HG02588 (cell line): ENCODE measurements around the gene SLC44A1.

Experiments used
- ATAC-seq: cut with Tn5 transposase; IDR thresholded peaks from one replicate; pipeline ENCODE4 v1.9.1; 2021; ENCODE audit warnings: mild to moderate bottlenecking, moderate library complexity; ENCODE audit not compliant: unreplicated experiment

Gene SLC44A1

DNA sequence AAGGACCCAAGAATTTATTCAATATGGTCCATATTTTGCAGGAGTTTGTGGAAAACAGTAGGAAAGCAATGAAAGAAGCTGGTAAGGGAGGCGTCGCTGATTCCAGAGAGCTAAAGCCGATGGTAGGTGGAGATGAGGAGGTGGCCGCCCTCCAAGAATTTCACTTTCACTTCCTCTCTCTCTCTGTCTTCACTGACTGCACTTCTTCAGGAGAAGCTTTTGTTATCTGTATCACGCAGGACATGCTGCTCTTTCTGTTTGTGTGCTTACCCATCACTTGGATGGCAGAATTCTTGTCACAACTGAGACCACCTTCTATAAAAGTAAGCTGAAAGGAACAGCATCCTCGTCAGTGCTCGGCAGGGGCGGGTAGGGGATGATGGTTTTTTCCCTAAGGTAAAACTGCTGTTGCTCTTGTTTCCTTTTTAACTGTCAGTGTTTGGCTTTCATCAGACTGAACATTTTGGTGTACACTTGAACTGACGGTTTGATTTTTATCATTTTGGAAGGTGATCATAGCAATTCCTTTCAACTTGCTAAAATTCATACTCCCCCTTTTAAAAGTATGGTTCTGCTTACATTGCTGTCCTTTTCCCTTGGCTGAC, 141.0 kb downstream of the SLC44A1 start:
- ATAC-seq = peak; percentile 95

DNA sequence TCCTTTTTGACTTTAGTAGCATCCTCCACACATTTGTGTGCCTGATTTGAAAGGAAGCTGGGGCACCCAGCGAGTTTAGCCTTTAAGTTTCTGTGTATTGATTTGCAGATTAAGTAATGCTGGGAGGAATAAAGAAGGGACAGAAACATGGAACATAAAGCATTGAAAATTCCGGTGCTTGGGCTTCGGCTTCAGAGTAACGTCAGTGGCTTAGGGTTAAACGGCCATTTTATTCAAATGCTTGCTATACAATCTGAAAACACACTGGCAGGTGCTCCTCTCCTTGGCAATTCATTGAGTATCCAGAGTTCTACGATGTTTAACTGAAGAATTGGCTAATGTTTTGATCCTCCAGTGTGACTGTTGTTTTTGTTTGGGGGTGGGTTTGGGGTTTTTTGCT, 145.3 kb downstream of the SLC44A1 start:
- ATAC-seq = no peak

DNA sequence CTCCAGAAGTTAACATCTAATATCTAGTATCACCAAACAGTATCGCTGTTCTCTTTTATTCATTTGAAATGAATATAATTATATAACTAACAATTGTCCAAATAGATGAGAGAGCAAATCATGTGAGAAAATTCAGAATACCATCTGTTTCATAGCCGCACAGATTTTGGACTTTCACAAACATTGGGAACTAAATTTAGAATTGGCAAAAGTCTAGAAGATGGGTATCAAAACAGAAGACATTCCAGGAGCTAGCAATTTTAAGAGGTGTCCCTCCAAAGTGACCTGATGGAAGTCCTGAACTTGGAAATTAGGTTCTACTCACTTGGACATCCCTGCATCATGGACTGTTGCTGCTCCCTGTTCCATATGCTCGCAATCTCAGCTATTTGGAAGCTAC, 146.4 kb downstream of the SLC44A1 start:
- no peak for ATAC-seq

DNA sequence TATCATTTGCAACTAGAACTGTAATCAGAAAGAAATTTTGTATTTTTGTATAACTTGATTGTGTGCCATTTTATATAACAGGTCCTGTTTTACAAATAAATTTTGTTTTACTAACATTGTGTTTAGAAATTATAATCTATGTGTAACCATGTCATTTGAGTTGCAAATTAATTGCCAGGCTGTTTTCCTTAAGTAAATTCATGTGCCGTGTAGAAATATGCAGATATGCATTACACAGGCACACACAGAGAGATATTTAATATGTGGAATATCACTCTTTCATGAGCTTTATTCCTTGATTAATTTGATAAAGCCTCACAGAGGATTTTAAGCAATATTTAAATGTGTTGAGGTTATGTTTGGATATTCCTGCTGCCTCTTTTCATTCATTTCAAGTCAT, 146.8 kb downstream of the SLC44A1 start:
- no peak for ATAC-seq

DNA sequence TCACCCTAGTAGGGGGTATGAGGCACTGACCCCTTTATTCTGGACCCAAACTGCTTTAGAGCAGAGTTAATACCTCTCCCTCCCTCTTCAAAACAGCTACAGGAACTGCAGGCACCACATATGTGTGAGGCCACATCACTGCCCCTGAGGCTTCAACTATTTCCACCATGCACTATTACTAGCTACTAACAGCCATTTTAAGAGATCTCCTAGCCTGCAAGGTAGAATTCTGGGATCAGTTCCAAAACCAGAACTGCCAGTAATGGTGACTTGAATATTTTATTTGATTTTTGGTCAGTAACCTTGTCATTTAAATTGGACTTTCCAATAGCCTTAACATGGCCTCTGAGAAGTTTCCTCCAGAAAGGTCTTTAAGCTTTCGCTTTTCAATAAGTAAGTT, 148.1 kb downstream of the SLC44A1 start:
- ATAC-seq = no peak

DNA sequence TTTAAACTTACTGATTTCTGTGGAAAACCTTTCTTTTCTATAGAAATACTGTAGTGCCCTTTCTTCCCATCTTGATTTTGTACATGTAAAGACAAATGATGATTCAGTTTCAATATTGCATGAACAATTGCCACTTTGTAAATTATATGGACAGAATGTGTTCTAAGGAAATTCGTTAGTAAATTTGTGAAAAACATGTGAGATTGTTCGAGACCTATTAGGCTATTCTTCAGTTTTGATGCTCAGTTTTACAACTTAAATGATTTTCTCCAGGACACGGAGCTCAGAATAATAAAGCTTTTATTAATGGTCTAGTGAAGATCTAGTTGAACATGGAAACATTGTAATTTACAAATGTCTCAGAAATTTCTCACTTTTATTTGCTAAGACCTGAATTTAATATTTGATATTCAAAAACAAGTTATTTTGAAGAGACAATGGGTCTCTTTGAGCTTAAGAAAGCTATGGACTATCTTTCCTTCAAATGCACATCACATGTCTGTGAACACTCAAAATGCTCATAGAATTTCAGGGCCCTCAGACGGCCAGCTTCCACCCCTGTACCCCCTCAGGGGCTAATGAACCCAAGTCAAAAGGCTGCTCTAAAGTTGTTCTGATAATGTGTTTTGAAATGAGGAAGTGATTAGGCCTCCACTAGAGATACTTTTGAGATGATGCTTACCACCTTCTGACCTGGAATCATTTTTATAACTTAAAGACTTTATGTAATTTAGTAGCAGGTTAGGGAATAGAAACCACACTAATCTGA, 149.3 kb downstream of the SLC44A1 start:
- no peak for ATAC-seq

DNA sequence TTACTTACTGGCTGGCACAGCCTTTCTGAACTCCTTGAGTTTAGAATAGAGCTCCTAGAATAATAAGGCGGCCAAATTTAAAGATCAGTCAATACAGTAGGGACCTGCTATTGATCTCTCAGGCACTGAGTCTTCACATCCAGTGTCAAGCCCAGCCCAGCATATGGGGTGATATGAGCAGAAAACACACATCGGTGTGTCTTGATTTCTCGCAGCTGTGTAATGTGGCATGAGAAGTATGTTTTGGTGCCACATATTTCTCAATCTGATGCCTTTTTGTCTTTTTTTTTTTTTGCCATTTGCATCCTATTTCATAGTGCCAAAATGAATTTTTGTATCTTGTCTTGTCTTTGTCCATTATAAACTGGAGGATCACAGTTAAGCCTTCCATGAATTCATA, 152.0 kb downstream of the SLC44A1 start:
- no peak for ATAC-seq

DNA sequence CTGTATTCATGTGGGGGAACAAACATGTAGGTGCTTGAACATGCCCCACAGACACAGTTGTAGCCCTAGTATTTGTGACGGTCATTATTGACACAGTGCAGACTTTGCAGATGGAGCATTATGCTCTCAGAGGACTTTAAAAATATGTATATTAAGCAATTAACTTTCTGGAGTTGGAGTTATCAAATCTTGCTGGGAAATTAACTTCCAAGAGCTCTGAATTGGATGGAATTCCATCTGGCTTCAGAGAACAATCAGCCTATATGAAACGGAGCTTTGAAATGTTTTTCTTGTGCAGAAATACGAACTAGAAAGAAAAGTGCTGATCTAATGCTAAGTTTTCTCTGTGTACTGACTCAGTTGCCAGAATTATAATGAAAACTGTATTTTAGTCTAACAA, 152.4 kb downstream of the SLC44A1 start:
- ATAC-seq = no peak

DNA sequence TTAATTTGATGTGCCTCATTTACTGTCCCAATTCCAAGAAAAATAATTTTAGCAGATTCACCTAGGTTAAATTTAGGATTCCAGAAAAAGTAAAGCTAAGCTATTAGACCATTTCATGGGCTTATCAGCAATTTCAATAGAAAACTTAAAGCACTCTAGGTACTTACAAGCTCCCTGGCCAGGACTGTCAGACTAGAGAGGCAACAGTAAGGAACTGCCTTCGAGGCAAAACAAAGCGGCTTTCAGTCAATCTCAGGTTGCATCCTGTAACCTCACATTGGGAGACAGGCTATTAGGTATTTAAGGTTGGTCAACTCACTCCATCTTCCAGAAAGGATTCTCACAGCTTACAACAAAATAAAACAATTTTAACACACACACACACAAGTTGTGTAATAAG, 154.7 kb downstream of the SLC44A1 start:
- no peak for ATAC-seq

DNA sequence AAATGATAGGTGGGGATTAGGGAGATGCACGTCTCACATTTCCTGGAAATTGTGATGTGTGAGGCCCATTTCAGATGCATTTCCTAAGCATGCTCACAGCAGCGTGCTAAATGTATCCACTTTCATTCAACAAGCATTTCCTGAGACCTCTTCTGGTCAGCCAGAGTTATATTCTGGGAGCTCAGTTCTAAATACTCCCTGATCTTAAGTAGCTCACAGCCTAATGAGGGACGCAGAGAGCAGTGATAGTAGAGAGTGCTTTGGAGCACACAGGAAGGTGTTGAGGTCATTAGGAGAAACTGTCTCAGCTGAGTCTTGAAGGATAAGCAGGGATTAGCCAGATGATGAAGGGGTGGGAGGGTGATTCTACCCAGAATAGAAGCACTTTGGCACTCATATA, 157.2 kb downstream of the SLC44A1 start:
- no peak for ATAC-seq

DNA sequence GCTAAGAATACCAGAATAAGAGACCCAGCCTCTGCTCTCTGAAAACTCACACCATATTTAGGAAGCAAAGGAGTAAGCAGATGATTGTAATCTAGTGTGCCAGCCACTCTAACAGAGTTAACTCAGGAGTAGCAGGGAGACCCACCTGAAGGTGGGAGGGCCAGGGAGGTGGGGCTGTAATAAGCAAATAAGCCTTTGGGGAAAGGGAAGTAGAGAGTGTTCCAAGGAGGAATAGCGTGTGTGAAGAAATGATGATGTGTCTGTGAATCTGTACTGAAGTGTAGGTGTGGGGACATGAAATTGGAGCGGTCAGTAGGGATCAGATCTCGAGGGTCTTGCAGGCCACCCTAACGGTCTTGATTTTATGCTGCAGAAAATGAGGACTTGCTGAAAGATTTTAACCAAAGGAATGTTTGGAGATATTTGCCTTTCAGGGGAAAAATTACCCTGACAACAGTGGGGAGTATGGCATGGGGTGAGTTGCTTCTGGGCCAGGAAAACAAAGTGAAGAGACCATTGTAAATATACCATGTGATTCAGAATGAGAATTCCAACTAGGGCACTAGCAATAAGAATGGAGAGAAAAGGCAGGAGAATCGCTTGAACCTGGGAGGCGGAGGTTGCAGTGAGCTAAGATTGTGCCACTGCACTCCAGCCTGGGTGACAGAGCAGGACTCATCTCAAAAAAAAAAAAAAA, 159.2 kb downstream of the SLC44A1 start:
- no peak for ATAC-seq

DNA sequence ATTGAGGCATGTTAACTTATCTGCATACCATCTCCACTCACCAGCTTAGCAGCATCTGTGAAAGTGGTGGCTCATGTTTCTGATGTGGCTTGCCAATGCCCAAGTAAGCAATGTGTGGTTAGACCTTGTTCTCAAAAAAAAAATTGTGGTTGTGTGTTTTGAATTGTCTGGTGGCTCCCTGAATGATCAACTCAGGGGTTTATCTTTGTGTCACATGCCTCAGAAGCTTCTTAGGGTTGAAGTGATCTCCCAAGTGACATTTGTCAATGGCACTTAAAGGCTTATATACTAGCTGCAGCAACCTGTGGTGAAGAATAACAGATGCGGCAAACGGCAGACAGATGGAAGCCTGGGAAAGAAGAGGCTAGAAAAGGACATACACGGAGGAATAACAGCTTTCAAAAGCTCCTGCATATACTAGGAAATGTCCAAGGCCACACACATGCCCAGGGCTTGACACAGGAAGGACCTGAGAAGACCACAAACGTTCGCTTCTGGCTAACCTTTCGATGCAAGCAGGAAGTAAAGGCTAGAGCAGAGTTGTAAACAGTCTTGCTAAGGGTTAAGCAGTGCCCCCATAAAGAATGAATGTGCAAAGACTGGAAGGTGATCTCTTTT, 161.2 kb downstream of the SLC44A1 start:
- peak; percentile 95 for ATAC-seq

DNA sequence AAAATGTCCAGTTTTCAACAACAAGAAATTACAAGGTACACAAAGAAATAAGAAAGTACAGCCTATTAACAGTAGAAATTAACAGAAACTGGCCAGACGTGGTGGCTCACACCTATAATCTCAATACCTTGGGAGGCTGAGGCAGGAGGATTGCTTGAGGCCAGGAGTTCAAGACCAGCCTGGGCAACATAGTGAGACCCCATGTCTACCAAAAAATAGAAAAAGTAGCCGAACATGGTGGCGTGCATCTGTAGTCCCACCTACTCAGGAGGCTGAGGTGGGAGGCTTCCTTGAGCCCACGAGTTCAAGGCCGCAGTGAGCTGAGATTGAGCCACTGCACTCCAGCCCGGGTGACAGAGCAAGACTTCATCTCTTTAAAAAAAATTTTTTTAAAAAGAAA, 161.9 kb downstream of the SLC44A1 start:
- ATAC-seq = no peak

DNA sequence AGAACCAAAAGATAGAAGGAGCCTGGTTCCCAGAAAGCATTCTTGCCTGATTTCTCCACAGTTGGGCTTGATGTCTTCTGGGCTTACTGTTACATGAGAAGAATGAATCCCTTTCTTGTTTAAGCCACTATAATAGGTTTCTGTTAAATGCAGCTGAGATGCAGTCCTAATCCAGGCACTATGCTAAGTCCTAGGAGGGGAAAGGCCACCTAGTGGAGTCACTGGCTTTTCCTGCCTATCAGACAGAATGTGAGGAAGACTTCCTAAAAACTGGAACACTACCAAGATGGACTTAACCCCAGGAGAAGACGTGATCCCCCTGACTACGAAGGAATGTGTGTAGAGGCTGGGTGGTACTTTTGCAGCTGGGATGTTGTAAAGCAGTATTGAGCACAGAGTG, 169.1 kb downstream of the SLC44A1 start:
- no peak for ATAC-seq

DNA sequence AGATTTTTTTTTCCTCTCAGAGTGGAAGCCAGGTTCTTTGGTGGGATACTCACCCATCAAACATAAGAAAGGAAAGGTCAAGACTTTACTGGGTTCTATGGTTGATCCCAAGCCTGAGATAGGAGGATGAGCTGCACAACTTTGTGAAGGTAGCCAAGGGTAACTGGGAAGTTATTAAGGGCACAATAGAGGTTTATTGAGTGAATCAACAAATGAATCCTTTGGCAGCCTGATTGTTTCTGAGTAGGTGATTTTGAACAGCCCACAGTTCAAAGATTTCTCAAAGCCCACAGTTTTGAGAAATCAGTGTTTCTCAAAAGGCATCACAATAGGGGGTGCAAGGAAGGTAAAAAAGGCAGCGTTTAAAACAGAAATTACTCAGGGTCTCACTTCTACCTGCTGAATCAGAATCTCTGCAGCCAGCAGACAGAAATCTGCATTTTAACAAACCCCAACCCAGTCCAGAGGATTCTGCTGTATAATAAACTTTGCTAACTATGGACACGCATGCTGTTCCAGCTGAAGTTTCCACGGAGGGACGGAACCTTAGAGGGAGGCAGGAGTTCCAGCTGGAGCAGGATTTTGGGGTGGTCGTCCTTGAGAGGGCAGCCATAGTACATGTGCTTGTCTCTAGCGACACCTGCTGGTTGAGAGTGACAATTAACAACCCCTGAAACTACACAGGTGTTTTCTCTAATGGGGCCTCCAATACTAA, 170.7 kb downstream of the SLC44A1 start:
- ATAC-seq = peak; percentile 73

DNA sequence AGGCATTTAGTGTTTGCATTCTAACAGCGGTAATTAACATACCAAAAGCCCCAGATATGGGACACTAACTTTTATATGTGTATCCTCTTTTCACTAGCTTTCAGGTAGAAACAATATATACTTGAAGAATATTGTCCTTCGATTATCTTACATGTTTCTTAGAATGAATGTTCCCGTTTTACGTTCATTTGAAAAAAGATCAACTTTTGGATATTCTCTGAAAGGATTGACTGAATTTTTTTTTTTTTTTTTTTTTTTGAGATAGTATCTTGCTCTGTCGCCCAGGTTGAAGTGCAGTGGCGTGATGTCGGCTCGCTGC, 171.2 kb downstream of the SLC44A1 start:
- no peak for ATAC-seq

DNA sequence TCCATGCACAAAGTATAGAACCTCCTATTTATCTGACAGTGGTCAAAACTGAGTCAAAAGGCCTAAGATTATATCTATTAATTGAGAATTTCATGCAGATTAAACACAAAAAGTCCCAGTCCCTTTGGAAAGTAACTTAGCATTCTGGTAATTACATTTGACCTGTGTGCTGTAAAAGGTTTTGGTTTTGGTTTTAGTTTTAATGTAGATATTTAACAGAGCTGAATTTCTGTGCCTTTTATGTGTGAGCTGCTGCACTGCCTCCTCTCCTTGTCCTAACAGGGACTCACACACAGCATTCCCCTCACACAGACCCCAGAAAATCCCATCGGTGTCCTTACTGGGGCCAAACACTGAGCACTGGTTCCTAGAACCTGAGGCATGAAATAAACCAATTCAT, 172.4 kb downstream of the SLC44A1 start:
- no peak for ATAC-seq

DNA sequence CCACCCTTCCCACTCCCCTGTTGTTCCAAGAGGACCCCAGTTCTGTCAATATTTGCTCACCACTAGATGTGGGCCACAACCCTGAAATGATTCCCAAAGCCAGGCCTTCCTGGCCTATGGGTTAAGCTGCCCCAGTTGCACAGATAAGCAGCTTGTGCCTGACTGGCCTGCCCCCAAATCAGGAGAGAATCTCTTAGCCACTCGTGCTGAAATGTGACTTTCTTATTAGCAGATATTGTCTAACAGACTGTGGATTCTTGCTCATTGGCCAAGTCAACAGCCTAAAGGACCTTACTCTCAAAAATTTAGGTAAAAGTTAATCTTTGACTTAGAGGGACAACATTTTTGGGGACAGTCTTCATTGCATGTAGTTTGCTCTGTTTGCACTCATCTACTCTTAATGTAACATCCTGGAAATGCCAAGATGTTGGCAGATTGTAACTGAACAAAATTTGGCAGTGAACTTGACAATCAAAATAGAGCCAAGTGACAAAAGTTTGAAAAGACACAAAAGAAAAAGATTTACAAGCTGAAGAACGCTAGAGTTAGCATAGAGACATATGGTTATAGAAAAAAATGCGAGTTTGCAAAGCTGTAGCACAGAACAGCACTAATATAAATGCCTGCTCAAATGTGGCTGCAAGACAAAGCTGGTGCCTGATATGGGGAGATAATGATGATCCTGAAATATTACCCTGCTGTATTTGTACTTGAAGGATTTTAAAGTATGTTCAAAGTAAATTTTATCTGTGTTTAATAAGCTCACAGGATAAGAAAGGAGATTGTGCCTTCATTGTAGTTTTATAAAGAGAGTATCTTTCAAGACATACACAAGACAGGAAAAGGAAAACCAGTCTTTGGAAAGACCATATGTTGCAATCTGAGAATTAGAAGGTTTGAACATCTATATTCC, 174.4 kb downstream of the SLC44A1 start:
- no peak for ATAC-seq

DNA sequence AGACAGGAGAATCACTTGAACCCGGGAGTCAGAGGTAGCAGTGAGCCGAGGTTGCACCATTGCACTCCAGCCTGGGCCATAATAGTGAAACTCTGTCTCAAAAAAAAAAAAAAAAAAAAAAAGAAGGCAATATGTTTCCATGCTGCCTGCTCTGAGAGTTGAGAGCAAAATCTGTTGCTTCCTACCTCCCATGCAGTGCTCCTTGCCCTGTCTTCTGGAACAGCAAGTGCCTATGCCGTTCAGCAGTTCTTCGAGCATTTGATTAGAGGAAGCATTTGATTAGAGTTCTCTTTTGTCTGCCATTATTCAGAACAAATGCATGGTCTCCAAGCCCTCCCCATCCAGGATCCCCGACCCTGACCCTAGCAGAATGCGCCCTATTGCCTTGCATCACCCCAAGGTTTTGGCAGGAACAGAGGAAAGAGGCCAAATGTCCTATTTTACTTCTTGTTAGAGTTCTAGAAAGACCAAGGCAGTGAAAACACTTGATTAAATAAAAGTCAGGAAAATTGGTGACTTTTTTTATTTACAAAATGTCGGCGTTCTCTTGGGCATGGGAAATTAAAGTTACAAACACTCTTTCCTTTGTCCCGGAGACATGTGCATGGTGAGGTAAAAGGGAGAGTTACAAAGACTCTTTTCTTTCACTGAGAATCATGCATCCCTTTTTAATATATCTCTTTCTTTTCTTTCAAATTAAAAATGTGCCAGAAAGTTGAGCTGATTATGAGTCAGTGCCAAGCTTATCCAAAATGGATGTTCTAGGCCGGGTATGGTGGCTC, 175.6 kb downstream of the SLC44A1 start:
- ATAC-seq = no peak

DNA sequence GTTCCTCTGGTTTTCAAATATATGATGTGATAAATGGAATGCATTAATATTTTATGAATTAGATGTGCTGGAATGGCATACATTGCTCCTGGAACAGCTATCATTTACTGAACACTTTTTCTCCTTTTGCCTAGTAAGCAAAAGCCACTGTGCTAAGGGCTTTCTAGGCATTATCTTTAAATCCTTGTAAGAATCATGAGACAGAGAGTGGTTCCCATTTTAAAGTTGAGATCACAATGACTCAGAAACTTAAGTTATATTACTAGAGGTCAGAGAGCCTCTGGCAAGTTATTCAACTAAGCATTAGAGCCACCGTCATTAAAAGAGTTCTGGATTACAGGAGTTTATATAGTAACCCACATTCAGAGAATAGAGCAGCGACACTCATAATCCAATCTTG, 176.7 kb downstream of the SLC44A1 start:
- no peak for ATAC-seq
